ENCODE data around the gene ETHE1.
"Not testable (repeated sequence)": the region's sequence is repeated elsewhere in the genome, so short reads cannot be mapped to it uniquely, and the experiment has no call there.

ETHE1 gene

GRCh38 chr19:43523696-43524095 is 3.3 kb downstream of the ETHE1 start:
- DNase-seq (ENCODE audit: low read depth in 2 of 2) = not testable (repeated sequence)

DNA sequence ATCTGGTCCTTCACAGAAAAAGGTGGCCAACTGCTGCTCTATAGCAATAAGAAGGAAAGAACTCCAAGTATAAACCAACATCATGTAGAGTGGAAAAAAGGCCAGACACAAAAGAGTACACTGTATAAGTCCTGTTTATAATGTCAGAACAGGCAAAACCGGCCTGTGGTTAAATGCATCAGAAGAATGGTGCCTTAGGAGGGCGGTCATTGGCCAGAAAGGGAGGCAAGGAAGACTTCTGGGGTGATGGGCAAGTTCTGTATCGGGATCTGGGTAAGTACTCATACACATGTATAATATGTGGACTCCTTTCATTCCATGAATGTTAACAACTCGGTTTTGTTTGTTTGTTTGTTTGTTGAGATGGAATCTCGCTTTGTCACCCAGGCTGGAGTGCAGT is 4.1 kb downstream of the ETHE1 start:
- no peak for DNase-seq (ENCODE audit: low read depth in 2 of 2)

DNA sequence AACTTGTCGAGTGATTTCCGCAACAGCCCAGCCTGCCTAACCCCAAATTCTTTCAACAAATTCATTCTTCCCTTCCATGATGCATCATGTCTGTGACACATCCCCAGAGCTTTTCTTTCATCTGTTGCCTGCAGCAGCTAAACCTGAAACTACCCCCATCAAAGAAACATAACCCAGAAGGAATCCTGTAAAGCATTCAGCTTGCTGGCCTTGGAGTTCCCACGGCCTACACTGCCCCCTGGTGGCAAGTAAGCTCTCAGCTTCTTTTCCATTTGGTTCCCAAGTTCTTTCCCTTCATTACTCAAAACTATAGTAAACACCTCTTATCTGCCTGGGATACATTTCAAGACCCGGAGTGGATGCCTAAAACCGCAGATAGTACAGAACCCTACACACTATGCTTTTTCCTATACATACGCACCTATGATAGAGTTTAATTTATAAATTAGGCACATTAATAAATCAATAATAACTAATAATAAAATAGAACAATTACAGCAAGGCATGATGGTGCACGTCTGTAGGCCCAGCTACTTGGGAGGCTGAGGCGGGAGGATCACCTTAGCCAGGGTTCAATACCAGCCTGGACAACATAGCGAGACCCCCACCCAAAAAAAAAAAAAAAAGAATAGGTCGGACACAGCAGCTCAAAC is 7.4 kb downstream of the ETHE1 start:
- DNase-seq (ENCODE audit: low read depth in 2 of 2) = peak; percentile 77 to 78

DNA sequence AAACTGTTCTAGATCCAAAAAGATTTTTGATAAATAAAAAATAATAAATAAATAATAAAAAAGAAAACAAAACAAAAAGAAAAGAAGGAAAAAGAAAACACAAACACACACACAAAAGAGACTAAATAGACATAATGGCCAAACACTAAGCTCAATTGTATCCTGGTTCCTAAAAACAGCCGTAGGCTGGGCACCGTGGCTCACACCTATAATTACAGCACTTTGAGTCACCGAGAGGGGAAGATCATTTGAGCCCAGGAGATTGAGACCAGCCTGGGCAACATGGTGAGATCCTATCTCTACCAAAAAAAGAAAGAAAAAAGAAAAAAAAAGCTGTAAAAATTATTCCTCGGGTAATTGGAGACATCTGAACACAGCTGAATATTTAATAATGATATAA is 8.9 kb downstream of the ETHE1 start:
- no peak for DNase-seq (ENCODE audit: low read depth in 2 of 2)

DNA sequence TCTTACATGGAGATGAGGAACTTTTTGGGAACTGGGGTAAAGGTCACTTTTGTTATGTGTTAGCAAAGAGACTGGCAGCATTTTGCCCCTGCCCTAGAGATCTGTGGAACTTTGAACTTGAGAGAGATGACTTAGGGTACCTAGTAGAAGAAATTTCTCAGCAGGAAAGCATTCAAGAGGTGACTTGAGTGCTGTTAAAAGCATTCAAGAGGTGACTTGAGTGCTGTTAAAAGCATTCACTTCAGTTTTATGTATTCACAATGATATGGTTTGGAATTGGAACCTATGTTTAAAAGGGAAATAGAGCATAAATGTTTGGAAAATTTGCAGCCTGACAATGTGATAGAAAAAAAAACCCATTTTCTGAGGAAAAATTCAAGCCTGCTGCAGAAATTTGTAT is 14.6 kb downstream of the ETHE1 start:
- DNase-seq (ENCODE audit: low read depth in 2 of 2) = not testable (repeated sequence)

DNA sequence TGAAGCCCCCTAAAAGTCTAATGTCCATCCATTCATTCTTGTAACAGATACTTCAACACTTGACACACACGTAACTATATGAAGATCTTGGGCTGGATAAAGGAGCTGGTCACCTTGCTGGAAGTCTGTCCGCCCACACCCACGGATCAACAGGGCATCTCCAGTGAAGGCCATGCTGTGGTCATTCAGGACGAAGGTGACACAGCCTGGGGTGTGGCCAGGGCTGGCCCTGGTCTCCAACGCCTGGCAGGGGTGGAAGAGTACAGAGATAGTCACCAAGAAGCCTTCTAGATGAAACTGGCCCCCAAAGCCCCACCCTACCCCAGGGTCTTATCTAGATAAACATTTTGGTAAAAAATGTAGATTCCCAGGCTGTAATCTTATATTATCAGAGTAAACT is 15.7 kb downstream of the ETHE1 start:
- no peak for DNase-seq (ENCODE audit: low read depth in 2 of 2)

DNA sequence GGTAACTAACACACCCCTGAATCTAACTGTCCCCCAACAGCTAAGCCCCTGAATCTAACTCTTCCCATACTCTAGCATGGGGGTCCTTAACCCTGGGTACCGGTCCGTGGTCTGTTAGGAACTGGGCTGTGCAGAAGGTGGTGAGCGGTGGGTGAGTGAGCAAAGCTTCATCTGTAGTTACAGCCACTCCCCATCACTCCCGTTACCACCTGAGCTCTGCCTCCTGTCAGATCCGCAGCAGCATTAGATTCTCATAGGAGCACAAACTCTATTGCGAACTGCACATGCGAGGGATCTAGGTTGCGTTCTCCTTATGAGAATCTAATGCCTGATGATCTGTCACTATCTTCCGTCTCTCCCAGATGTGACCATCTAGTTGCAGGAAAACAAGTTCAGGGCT is 16.3 kb downstream of the ETHE1 start:
- DNase-seq (ENCODE audit: low read depth in 2 of 2) = no peak

DNA sequence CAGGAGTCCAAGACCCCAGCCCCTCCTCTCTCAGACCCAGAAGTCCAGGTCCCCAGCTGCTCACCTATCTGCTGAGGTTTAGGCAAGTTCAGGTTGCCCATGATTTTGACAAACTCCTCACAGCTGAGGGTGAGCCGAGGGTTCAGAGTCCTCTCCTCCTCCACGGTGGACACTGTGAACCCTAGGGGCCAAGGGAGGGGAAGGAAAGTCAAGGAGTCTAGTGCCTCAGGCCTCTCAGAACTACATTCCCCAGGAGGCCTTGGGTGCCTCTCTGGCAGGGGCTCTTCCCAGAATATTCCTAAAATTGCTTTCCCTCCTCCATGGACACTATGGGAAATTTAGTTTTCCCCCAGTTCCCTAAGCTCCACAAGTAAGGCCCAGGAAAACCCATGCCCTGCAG is 19.1 kb downstream of the ETHE1 start:
- no peak for DNase-seq (ENCODE audit: low read depth in 2 of 2)

- DNase-seq (ENCODE audit: low read depth in 2 of 2) = no peak
These were observed 20.4 kb downstream of the ETHE1 start for GRCh38 chr19:43506629-43507028.

DNA sequence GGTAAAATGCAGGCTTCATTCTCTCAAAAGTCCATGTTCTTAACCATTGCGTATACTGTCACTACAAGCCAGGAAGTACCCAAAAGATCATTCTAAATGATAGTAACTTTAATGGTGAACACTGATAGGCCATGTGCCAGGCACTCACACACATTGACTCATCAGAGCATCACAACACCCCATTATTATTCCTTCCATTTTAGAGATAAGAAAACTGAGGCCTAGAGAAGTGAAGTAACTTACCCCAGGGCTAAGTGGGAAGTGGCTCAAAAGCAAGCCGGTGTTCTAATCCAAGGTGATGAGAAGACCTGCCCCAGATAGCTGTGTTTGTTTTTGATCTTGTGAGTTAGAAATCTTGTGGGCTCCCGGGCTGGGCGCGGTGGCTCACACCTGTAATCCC is 21.1 kb downstream of the ETHE1 start:
- no peak for DNase-seq (ENCODE audit: low read depth in 2 of 2)

- DNase-seq (ENCODE audit: low read depth in 2 of 2) = no peak
These were observed 21.9 kb downstream of the ETHE1 start for GRCh38 chr19:43505186-43505456.

DNA sequence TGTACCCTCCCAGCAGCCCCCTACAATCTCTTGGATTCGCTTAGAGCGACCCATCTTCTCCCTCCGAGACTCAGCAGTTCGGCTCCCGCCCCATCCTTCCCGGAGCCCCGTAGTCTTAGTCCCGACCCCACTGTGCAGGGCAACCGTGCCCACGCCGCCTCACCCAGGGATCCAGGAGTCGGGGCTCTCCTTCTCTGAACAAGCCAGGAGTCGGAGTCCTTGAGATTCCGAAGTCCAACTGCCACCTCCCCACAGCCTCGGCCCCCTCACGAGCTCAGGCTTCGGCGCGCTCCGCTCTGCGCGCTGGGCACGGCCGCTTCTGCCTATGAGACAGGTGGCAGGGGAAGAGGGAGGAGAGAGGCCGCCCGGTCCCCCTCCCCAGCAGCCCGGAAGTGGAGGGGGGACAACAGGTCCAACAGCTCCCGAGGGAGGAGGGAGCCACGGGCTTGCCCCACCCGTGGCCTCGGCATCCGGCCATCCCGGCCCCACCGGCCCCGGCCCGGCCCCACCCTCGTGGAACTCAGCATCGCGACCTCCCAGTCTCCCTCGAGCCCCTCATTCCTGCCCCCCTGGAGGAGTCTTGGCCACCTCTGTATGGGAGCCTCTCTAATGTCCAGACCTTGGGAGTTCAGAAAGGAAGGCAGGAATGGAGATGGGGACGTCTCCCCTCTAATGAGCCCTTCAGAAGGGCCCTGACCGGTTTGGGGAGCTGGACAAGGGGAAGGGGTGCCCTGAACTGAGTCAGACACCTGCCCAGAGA is 22.4 kb downstream of the ETHE1 start, which contains the start of gene PHLDB3:
Gene PHLDB3 (minus strand): TSS at position 321 of the 760 bp plus-strand sequence. CDS start 628 bp downstream, outside the sequence.
- DNase-seq (ENCODE audit: low read depth in 2 of 2) = no peak

DNA sequence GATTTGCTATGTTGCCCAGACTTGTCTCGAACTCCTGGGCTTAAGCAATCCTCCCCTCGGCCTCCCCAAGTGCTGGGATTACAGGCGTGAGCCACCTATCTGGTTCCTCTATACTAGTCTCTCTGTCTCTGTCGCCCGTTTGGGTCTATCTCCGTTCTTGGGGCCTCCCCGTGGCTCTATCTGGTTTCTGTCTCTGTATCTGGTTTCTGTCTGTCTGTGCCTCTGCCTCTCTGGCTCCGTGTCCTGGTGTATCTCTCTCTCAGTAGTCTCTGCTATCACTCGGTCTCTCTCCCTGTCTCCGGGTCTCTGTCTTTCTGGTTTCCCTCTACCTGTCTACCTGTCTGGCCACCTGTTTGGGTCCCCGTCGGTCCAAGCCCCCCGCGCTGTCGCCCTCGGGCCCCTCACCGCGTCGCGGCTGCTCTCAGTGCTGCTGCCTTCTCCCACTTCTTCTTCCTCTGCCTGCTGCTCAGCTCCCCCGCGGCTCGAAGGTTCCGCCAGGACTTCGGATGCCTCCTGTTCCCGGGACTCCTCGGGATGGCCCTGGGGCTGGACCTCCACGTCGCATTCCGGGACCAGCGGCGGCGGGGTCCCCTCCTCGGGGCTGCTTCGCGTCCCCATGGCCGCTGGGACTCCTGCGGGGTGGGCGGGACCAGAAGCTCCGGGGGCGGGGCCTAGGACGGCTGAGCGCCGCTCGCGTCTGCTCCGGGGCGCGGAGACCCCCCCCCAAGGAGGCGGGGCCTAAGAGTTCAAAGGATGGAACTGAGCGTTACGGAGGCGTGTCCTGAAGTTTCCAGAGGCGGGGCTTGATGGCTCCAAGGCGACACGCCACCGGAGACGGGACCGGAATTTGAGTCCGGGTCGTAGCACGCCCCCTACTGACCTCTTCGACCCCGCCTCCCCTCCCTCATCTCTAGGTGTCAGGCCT is 23.2 kb downstream of the ETHE1 start:
- DNase-seq (ENCODE audit: low read depth in 2 of 2) = peak; percentile 100

GRCh38 chr19:43502419-43502976 is 24.5 kb downstream of the ETHE1 start:
- no peak for DNase-seq (ENCODE audit: low read depth in 2 of 2)

- no peak for DNase-seq (ENCODE audit: low read depth in 2 of 2)
These were observed 25.2 kb downstream of the ETHE1 start for GRCh38 chr19:43501661-43502418.

GRCh38 chr19:43499042-43499441 is 28.0 kb downstream of the ETHE1 start:
- no peak for DNase-seq (ENCODE audit: low read depth in 2 of 2)

- DNase-seq (ENCODE audit: low read depth in 2 of 2) = no peak
These were observed 28.7 kb downstream of the ETHE1 start for GRCh38 chr19:43498233-43498842.

DNA sequence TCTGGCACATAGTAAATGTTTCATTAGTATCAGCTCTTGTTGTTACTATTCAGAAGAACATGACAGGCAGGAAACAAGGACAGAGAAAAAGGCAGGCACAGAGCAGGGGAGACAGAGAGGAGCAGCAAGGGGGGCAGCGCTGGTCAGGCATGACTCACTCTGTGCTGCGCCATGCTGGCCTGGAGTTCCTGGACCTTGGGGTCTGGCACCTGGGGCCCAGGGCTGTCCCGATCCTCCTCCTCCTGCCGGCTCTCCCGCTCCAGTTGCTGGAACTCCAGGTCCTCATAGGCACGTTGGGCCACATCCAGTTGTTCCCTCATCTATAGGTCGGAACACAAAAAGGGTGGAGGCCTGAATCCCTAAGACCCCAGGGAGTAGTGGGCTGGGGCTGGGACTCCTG is 30.0 kb downstream of the ETHE1 start:
- DNase-seq (ENCODE audit: low read depth in 2 of 2) = no peak

DNA sequence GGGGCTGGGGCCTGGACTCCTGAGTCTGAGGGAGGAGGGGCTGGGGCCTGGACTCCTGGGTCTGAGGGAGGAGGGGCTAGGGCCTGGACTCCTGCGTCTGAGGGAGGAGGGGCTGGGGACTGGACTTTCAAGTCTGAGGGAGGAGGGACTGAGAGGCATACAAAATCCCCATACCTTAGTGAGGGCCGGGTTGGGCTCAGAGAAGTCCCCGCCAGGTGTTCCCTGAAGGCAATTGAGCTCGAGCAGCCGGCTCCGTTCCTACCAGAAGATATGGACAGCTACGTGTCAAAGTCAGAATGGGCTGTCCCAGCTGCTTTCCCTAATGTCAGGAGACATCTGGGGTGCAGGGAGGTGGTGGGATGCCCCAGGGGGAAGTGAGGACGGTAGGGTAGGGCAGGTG is 31.9 kb downstream of the ETHE1 start:
- no peak for DNase-seq (ENCODE audit: low read depth in 2 of 2)

- no peak for DNase-seq (ENCODE audit: low read depth in 2 of 2)
These were observed 36.2 kb downstream of the ETHE1 start for GRCh38 chr19:43490759-43491158.

DNA sequence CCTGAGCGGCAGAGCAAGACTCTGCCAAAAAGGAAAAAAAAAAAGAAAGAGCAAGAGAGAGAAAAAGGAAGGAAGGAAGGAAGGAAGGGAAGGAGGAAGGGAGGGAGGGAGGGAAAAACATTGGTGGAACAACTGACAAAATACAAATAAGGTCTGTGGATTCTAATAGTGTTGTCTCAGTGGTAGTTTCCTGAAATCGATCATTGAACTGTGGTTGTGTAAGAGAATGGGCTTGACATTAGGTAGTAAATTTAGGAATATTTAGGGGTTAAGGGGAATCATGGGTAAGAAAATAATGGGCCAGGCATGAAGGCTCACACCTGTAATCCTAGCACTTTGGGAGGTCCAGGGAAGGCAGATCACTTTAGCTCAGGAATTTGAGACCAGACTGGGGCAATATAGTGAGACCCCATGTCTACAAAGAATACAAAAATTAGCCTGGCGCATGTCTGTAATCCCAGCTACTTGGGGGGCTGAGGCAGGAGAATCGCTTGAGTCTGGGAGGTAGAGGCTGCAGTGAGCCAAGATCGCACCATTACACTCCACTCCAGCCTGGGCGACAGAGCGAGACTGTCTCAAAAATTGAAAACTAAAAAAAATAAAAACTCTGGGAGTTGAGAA is 36.9 kb downstream of the ETHE1 start:
- DNase-seq (ENCODE audit: low read depth in 2 of 2) = no peak

Measured in activated CD4-positive, alpha-beta T cell treated with anti-CD3 and anti-CD28 coated beads for 24 hours (primary cell).